Lung (tissue), 12 donors: ENCODE measurements around the gene EIF2D. TPM values are rescaled to one million over a fixed set of nuclear protein-coding genes. Genes with fewer than 3 reads are reported as not detected.

Experiments used
- ATAC-seq: fragments of 200-7000 bp; cut with Tn5 transposase; one replicate; pipeline ENCODE4 v1.9.1; 2020; ENCODE audit warnings: moderate number of reproducible peaks; ENCODE audit not compliant: insufficient read depth, low FRiP score
- DNase-seq, 3 donors: peaks; one replicate each; pipeline ENCODE4 v3.0.0-alpha.2; 2013 to 2017
- H3K27ac ChIP-seq, 2 donors: one replicate each; pipeline ENCODE4 v1.5.1; 2013; ENCODE audit warnings: mild to moderate bottlenecking in 2 of 2, moderate library complexity in 2 of 2, control low read depth in 1 of 2, inconsistent platforms in 1 of 2, low read depth in 1 of 2, low read length in 1 of 2
- H3K27me3 ChIP-seq, 3 donors: one replicate each; pipeline ENCODE4 v1.5.1; 2013; ENCODE audit warnings: low read length in 2 of 3; ENCODE audit not compliant: control insufficient read depth in 3 of 3, insufficient read depth in 3 of 3
- H3K36me3 ChIP-seq, 4 donors: one replicate each; pipeline ENCODE4 v1.5.1; 2013; ENCODE audit warnings: low read length in 4 of 4, mild to moderate bottlenecking in 1 of 4, moderate library complexity in 1 of 4; ENCODE audit not compliant: control insufficient read depth in 4 of 4, insufficient read depth in 4 of 4
- H3K4me1 ChIP-seq, 5 donors: one replicate each; pipeline ENCODE4 v1.5.1; 2013; ENCODE audit warnings: low read length in 5 of 5, mild to moderate bottlenecking in 2 of 5, moderate library complexity in 1 of 5; ENCODE audit not compliant: control insufficient read depth in 5 of 5, insufficient read depth in 5 of 5
- H3K4me3 ChIP-seq: one replicate; pipeline ENCODE4 v1.5.1; 2013; ENCODE audit warnings: mild to moderate bottlenecking, control low read depth, moderate library complexity
- H3K9ac ChIP-seq, 2 donors: one replicate each; pipeline ENCODE4 v1.5.1; 2013; ENCODE audit warnings: low read length in 2 of 2, control low read depth in 1 of 2; ENCODE audit not compliant: insufficient read depth in 1 of 2
- H3K9me3 ChIP-seq, 4 donors: one replicate each; pipeline ENCODE4 v1.5.1; 2013; ENCODE audit warnings: low read length in 3 of 4, mild to moderate bottlenecking in 1 of 4, moderate library complexity in 1 of 4; ENCODE audit not compliant: control insufficient read depth in 4 of 4, insufficient read depth in 3 of 4
- WGBS, 2 donors: extraction: QIAGEN DNeasy Blood & Tissue Kit; methylation state at CpG; one replicate each; pipeline ENCODE4 v1.1.7; 2013; 5-methylcytosine and 5-hydroxymethylcytosine counted together
- polyA plus RNA-seq, 2 donors: library from polyadenylated mRNA; stranded (reverse); fragments of 200-250 nt; gene quantifications; one replicate each; pipeline ENCODE4 v1.2.1, GENCODE V29; 2013
- total RNA-seq, 2 donors: library from RNA; depleted of rRNA in 1 of 2; stranded (reverse); fragments of >200 nt in 1 of 2; gene quantifications; one replicate each; pipeline ENCODE4 v1.2.1, GENCODE V29; 2014 to 2021
- TF ChIP-seq, protein P1 (sequence below): IDR thresholded peaks from 2 replicates; pipeline ENCODE4 v1.5.1; 2012; ENCODE audit warnings: mild to moderate bottlenecking; ENCODE audit errors: control extremely low read depth, extremely low read depth
- donor health status: control.
- donor health status: control.
- donor health status: Bipolar disorder and iron deficiency.
- donor health status: healthy.
- donor health status: DM: yes; HTN: yes; CAD: no.

EIF2D gene
- total and polyA plus RNA-seq, 4 donors: 27.7 to 78.9 (median 43.2) TPM

DNA sequence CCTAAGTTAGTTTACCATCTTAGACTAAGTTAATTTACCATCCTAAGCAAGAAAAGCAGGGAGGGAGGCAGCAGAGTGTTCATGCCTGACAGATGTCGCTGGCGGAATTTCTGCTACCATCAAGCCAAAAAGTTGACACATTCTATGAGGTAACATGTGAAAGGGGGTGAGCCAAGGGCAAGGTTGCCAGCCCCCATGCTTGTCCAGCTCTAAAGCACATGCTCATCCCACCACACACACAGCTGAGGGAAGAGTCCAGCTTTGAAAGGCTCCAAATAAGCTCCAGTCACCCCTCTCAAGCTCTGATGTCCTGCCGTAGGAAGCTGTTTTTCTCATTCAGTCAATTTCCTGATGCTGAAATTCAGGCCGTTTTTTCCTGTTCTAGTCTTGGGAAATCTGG lies 46.3 kb downstream of the EIF2D start:
- peaks cover 0 to 8% (median 0%) of the 10 kb centered on the region in 5 donors for H3K4me1 ChIP-seq
- 33 to 67% methylated on average over 4 of the region's 4 CpGs for WGBS, 2 donors
- H3K4me3 ChIP-seq: no peak overlapping the region
- ATAC-seq (no peak), DNase-seq (peak in 1 of 3 donors; percentile 20)
- H3K9me3 ChIP-seq: no peaks in the 10 kb centered on the region
- TF ChIP-seq, protein P1, sequence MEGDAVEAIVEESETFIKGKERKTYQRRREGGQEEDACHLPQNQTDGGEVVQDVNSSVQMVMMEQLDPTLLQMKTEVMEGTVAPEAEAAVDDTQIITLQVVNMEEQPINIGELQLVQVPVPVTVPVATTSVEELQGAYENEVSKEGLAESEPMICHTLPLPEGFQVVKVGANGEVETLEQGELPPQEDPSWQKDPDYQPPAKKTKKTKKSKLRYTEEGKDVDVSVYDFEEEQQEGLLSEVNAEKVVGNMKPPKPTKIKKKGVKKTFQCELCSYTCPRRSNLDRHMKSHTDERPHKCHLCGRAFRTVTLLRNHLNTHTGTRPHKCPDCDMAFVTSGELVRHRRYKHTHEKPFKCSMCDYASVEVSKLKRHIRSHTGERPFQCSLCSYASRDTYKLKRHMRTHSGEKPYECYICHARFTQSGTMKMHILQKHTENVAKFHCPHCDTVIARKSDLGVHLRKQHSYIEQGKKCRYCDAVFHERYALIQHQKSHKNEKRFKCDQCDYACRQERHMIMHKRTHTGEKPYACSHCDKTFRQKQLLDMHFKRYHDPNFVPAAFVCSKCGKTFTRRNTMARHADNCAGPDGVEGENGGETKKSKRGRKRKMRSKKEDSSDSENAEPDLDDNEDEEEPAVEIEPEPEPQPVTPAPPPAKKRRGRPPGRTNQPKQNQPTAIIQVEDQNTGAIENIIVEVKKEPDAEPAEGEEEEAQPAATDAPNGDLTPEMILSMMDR: no peak
- H3K27me3 ChIP-seq: no peaks in the 10 kb centered on the region
- H3K27ac ChIP-seq: no peak overlapping the region
- no peak overlapping the region for H3K9ac ChIP-seq
- peaks cover 0 to 2% (median 0%) of the 10 kb centered on the region in 4 donors for H3K36me3 ChIP-seq

DNA sequence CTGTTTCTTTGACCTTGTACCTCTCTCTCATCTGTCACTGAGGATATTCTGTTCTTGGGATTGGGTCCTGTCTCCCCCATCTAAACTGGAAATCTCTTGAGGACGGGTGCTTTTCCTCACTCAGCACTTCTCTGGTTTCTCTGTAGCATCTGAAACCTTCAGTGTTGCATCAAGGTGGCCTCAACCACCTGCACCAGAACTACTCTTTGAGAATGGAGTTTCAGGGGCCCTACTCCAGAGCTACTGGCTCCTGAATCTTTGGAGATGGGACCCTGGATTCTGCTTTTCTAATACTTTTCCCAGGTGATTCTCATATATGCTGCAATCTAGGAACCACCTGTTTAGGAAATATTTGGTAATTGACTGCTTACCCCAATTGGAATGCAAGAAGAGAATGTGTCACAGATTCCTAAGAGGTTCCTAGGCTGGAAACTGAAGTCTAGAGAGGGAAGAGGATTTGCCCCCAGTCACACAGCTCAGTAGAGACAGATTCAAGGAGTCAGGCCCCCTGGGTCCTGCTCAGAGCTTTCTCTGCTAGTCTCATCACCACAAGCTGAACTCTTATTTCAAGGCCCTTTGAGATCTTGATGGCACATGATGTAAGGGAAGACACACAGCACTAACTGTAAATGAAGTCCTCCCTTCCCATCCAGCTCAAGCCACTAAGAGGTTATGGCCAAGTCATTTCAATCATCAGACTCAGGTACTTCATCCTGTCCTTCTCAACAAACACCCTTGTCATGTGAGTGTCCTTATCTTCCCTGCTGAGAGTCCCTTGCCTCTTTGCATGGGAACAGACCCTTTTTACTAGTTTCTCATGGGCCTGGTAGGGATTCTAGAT lies 48.7 kb downstream of the EIF2D start:
- Histone ChIP-seq H3K4me1 (peaks cover 0 to 15% (median 8%) of the 10 kb centered on the region in 5 donors), H3K27ac (no peak overlapping the region), H3K9ac (no peak overlapping the region), H3K36me3 (peaks cover 0 to 2% (median 0%) of the 10 kb centered on the region in 4 donors), H3K27me3 (no peaks in the 10 kb centered on the region), H3K4me3 (no peak overlapping the region), H3K9me3 (no peaks in the 10 kb centered on the region)
- WGBS, 2 donors: 35 to 66% methylated on average over 1 of the region's 1 CpG
- no peak for DNase-seq
- no peak for ATAC-seq
- TF ChIP-seq, protein P1: no peak

DNA sequence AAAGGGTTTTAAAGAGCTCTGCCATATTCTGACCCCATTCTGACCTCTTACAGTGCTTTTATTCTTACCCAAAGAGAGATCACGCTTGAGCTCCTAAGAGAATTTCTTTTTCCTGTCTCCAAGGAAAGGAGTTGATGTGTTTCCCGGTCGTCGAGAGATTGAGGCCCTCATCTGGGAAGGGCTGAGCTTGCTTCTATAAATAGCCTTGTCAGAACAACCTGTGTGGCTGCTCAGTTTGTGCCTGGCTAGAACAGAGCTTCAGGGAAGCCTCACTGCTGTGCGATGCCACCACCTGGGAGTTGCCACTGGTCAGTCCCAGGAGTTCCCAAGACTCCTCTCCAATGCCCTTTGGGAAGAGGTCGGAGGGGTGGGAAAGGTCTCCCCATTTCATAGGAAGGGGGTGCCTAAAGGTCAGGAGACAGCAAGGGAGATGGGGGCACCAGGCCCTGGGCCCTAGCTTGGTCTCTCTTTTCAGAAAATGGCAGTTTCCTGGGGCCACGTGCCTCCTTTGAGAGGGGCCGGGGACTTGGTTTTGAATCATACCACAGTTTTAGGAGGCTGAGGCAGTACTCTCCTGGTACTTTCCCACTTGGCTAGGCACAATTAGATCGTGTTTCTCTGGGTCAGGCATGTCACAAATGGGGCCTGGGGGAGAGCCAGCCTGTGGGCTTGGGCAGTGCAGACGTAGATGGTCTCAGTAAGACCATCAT lies 52.1 kb downstream of the EIF2D start:
- peak overlapping the region in 1 of 2 donors; percentile 65 for H3K27ac ChIP-seq

More for the DNA sequence above, 52.1 kb downstream of the EIF2D start:
- WGBS, 2 donors: 64 to 73% methylated on average over 10 of the region's 10 CpGs
- no peak overlapping the region for H3K4me3 ChIP-seq
- DNase-seq (peak; percentile 47 to 76 (median 51)), ATAC-seq (no peak)
- H3K9me3 ChIP-seq: no peaks in the 10 kb centered on the region
- TF ChIP-seq, protein P1: no peak
- H3K27me3 ChIP-seq: peaks cover 0 to 9% (median 0%) of the 10 kb centered on the region in 3 donors
- peaks cover 0 to 29% (median 17%) of the 10 kb centered on the region in 5 donors for H3K4me1 ChIP-seq
- no peak overlapping the region for H3K9ac ChIP-seq
- peaks cover 0 to 2% (median 0%) of the 10 kb centered on the region in 4 donors for H3K36me3 ChIP-seq
